ENCODE results near the gene SORCS1.

GRCh38 chr10:106830471-106830870, 334.0 kb downstream of the SORCS1 start:
- TF ChIP-seq, protein P1, sequence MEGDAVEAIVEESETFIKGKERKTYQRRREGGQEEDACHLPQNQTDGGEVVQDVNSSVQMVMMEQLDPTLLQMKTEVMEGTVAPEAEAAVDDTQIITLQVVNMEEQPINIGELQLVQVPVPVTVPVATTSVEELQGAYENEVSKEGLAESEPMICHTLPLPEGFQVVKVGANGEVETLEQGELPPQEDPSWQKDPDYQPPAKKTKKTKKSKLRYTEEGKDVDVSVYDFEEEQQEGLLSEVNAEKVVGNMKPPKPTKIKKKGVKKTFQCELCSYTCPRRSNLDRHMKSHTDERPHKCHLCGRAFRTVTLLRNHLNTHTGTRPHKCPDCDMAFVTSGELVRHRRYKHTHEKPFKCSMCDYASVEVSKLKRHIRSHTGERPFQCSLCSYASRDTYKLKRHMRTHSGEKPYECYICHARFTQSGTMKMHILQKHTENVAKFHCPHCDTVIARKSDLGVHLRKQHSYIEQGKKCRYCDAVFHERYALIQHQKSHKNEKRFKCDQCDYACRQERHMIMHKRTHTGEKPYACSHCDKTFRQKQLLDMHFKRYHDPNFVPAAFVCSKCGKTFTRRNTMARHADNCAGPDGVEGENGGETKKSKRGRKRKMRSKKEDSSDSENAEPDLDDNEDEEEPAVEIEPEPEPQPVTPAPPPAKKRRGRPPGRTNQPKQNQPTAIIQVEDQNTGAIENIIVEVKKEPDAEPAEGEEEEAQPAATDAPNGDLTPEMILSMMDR (IDR thresholded peaks at IDR 0.05), result no peak
- no peak for TF ChIP-seq POLR2A (IDR thresholded peaks at IDR 0.05; ENCODE audit: low read depth)

Data from esophagus muscularis mucosa (tissue), 3 donors.